ENCODE data around the gene TNFSF12.

The TNFSF12 gene

GRCh38 chr17:7549401-7550055, 670 bp downstream of the TNFSF12 start:
- no peak for DNase-seq

- DNase-seq, result no peak
These were observed 1.5 kb downstream of the TNFSF12 start for GRCh38 chr17:7550344-7550743.

- no peak for DNase-seq
These were observed 2.5 kb downstream of the TNFSF12 start for GRCh38 chr17:7551396-7551795.

GRCh38 chr17:7552621-7553051, 3.8 kb downstream of the TNFSF12 start:
- no peak for DNase-seq

GRCh38 chr17:7553356-7553755, 4.5 kb downstream of the TNFSF12 start:
- no peak for DNase-seq

GRCh38 chr17:7555320-7555948, 6.6 kb downstream of the TNFSF12 start:
- DNase-seq, result no peak

GRCh38 chr17:7556627-7557026, 7.8 kb downstream of the TNFSF12 start:
- no peak for DNase-seq

- no peak for DNase-seq
These were observed 8.4 kb downstream of the TNFSF12 start for GRCh38 chr17:7557147-7557764.

GRCh38 chr17:7557775-7558543, 9.1 kb downstream of the TNFSF12 start:
- DNase-seq, result peak; percentile 88

GRCh38 chr17:7558544-7559319, 9.9 kb downstream of the TNFSF12 start, which contains the start of gene TNFSF13:
TSS of gene TNFSF13 (plus strand) at chr17:7558750. CDS start at chr17:7559040, 290 bp downstream.
- DNase-seq, result no peak

GRCh38 chr17:7559320-7560171, 10.7 kb downstream of the TNFSF12 start:
- DNase-seq, result peak; percentile 61

- DNase-seq, result peak; percentile 47
These were observed 11.5 kb downstream of the TNFSF12 start for GRCh38 chr17:7560172-7561027.

- peak; percentile 69 for DNase-seq
These were observed 12.2 kb downstream of the TNFSF12 start for GRCh38 chr17:7561028-7561575.

- DNase-seq, result peak; percentile 52
These were observed 12.8 kb downstream of the TNFSF12 start, which contains the start of gene SENP3 for GRCh38 chr17:7561589-7562207. TSS of gene SENP3 (plus strand) at chr17:7561919. CDS start at chr17:7563077, 1,158 bp downstream.

- DNase-seq, result no peak
These were observed 13.3 kb downstream of the TNFSF12 start for GRCh38 chr17:7562208-7562605.

GRCh38 chr17:7563115-7563869, 14.4 kb downstream of the TNFSF12 start:
- no peak for DNase-seq

GRCh38 chr17:7569571-7569970, 20.7 kb downstream of the TNFSF12 start:
- DNase-seq, result no peak

GRCh38 chr17:7570351-7570750, 21.5 kb downstream of the TNFSF12 start:
- no peak for DNase-seq

- DNase-seq, result no peak
These were observed 23.4 kb downstream of the TNFSF12 start for GRCh38 chr17:7572338-7572587.
